Vagina (tissue), 2 donors: ENCODE measurements around the gene COPS9. TPM values are rescaled to one million over a fixed set of nuclear protein-coding genes. Genes with fewer than 3 reads are reported as not detected.
A peak's percentile ranks its signal among the peaks of the same experiment; 100 is the strongest.

Source experiments
- DNase-seq, 2 donors: peaks; one replicate each; pipeline ENCODE4 v3.0.0-alpha.2; 2017; ENCODE audit errors: extremely low spot score in 2 of 2
- H3K27ac ChIP-seq: fragments of 200-600 bp; sonication (generic); one replicate; pipeline ENCODE4 v1.5.1; 2019
- H3K27me3 ChIP-seq: fragments of 200-600 bp; sonication (generic); one replicate; pipeline ENCODE4 v1.5.1; 2019
- H3K36me3 ChIP-seq, 2 donors: fragments of 200-600 bp; sonication (generic); one replicate each; pipeline ENCODE4 v1.5.1; 2017 to 2019
- H3K4me1 ChIP-seq: fragments of 200-600 bp; sonication (generic); one replicate; pipeline ENCODE4 v1.5.1; 2019
- H3K4me3 ChIP-seq, 2 donors: fragments of 200-600 bp; sonication (generic); 1 replicate in 1 of 2; 2 replicates in 1 of 2; pipeline ENCODE4 v1.5.1; 2016 to 2019
- H3K9me3 ChIP-seq: fragments of 200-600 bp; sonication (generic); one replicate; pipeline ENCODE4 v1.5.1; 2019
- POLR2A ChIP-seq, 2 donors: fragments of 450-650 bp; IDR thresholded peaks; one replicate each; pipeline ENCODE4 v1.6.1; 2017; ENCODE audit warnings: antibody characterized with exemption in 2 of 2, mild to moderate bottlenecking in 2 of 2, moderate library complexity in 2 of 2
- POLR2AphosphoS5 ChIP-seq, 2 donors: sonication (generic); formaldehyde crosslinking; IDR thresholded peaks; one replicate each; pipeline ENCODE4 v1.9.0; 2017; ENCODE audit warnings: antibody characterized with exemption in 2 of 2, mild to moderate bottlenecking in 2 of 2, low read depth in 1 of 2; ENCODE audit not compliant: insufficient read depth in 1 of 2
- intact Hi-C: fragments of 100-400 bp; cut with DNase I; formaldehyde crosslinking; loops from one replicate; pipeline ENCODE4 v1.15.1; 2023
- total RNA-seq: library from RNA; depleted of rRNA; stranded (reverse); fragments of >200 nt; gene quantifications from one replicate; pipeline ENCODE4 v1.2.3, GENCODE V29; 2016
- TF ChIP-seq, protein P1 (sequence below), 3 experiments: fragments of 450-650 bp in 2 of 3; fragments of 200-600 bp in 1 of 3; sonication (generic) in 1 of 3; IDR thresholded peaks; one replicate each; pipeline ENCODE4 v1.5.1; 2017 to 2019; ENCODE audit warnings: antibody characterized with exemption in 3 of 3, mild to moderate bottlenecking in 2 of 3, moderate library complexity in 2 of 3

The COPS9 gene
- 170 TPM for total RNA-seq

DNA sequence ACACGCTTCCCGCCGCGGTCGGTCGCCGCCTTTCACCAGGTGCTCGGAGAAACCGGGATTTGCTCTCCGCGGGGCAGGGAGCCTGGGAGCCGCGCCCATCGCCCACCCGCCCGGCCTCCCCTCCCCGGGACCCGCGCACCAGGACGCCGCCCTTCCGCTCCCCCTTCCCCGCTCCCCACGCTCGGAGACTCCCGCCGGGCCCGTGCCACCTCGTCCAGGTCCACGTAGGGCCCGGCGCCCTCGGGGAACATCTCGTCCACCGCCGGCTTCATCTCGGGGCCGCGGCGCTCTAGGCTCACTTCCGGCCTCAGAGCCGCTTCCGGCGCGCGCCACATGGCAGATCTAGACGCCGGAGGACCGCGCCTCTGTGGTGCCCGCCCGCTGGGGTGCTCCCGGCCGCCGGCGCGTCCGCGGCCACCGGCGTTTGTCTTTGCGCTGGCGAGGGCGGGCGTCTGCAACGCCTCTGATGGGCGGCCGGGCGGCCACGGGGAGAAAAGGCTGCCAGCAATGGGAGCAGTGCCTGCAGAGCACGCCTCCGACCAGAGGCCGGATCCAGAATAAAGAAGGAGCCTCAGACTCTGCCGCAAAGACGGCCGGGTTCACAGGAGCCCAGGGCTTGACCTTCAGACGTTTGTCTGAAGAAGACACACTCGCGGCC, at the start of gene COPS9:
Gene COPS9, minus strand, starts transcription at position 293 of the 658 bp plus-strand sequence. Its CDS starts 21 bp downstream, at position 272.
- peaks cover 0 to 25% of the 10 kb centered on the region in 2 donors for H3K36me3 ChIP-seq
- peaks cover 16% of the 10 kb centered on the region for H3K4me1 ChIP-seq
- TF ChIP-seq, protein P1, sequence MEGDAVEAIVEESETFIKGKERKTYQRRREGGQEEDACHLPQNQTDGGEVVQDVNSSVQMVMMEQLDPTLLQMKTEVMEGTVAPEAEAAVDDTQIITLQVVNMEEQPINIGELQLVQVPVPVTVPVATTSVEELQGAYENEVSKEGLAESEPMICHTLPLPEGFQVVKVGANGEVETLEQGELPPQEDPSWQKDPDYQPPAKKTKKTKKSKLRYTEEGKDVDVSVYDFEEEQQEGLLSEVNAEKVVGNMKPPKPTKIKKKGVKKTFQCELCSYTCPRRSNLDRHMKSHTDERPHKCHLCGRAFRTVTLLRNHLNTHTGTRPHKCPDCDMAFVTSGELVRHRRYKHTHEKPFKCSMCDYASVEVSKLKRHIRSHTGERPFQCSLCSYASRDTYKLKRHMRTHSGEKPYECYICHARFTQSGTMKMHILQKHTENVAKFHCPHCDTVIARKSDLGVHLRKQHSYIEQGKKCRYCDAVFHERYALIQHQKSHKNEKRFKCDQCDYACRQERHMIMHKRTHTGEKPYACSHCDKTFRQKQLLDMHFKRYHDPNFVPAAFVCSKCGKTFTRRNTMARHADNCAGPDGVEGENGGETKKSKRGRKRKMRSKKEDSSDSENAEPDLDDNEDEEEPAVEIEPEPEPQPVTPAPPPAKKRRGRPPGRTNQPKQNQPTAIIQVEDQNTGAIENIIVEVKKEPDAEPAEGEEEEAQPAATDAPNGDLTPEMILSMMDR (IDR thresholded peaks at IDR 0.05) = no peak
- peak in 1 of 2 donors; percentile 16 for TF ChIP-seq POLR2A (IDR thresholded peaks at IDR 0.05)
- peak; percentile 16 to 61 for TF ChIP-seq POLR2AphosphoS5 (IDR thresholded peaks at IDR 0.05; ENCODE audit: insufficient read depth in 1 of 2, low read depth in 1 of 2)
- H3K27me3 ChIP-seq = no peaks in the 10 kb centered on the region
- no peaks in the 10 kb centered on the region for H3K9me3 ChIP-seq
- H3K27ac ChIP-seq = peak within 1 kb of the TSS; percentile 62
- DNase-seq = no peak
- H3K4me3 ChIP-seq = peak within 1 kb of the TSS; percentile 86 to 96
- intact Hi-C loops = no loop called here

DNA sequence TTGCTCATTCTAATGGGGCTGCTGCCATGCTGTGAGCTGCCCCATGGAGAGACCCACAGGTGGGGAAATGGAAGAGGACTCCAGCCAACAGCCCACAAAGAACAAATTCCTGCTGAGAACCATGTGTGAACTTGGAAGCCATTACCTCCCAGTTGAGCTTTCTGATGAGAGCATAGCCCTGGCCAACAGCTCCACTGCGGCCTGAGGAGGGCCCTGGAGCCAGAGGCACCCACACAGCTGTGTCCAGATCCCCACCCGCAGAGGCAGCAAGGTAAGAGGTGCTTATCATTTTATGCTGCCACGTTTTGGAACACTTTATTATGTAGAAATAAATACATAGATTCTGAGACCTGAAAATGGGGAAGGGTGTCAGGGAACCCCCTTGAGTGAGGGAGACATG, 48.6 kb upstream of the COPS9 start:
- H3K36me3 ChIP-seq = no peaks in the 10 kb centered on the region
- H3K27me3 ChIP-seq = no peaks in the 10 kb centered on the region
- no peak overlapping the region for H3K4me3 ChIP-seq
- no peaks in the 10 kb centered on the region for H3K4me1 ChIP-seq
- intact Hi-C loops = no loop called here
- H3K9me3 ChIP-seq = no peaks in the 10 kb centered on the region
- no peak overlapping the region for H3K27ac ChIP-seq
- no peak for DNase-seq
- TF ChIP-seq POLR2A (IDR thresholded peaks at IDR 0.05) (no peak), POLR2AphosphoS5 (IDR thresholded peaks at IDR 0.05; ENCODE audit: insufficient read depth in 1 of 2, low read depth in 1 of 2) (no peak)
- TF ChIP-seq, protein P1 (IDR thresholded peaks at IDR 0.05) = no peak

DNA sequence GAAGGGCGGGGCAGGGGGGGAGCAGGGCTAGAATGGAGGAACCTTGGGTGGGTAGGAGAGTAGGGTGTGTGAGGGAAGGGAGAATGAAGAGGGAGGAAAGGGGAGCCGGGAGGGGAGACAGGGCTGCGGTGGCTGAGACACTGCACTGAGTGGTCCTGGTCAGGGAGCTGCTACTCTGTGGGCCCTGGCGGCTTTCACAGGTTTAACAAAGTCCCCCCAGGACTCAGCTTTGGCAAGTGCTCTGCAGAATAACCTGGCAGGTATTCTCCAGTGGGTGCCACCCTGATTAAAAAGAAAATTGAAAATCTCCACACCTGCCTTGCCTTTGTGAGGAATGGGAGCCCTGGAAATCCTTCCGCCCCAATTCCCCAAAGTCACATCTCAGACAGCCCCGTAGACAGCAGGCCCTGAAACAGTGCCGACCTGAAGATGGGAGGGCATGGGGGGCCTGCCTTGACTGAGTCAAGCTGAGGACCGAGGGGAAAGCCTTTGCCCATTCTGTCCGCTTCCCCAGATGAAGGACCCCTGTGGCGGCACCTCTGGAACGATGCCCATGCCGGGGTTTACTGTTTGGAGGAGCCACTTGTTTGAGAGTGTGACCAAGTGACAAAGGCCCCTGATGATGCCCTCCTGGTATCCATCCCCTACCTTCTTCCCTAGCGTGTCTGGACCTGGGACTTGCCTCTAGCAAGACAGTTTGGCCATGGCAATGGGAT, 47.9 kb upstream of the COPS9 start:
- H3K27ac ChIP-seq = no peak overlapping the region
- H3K4me3 ChIP-seq = no peak overlapping the region
- TF ChIP-seq POLR2A (IDR thresholded peaks at IDR 0.05) (no peak), POLR2AphosphoS5 (IDR thresholded peaks at IDR 0.05; ENCODE audit: insufficient read depth in 1 of 2, low read depth in 1 of 2) (no peak)
- TF ChIP-seq, protein P1 (IDR thresholded peaks at IDR 0.05) = no peak
- no peak for DNase-seq
- no peaks in the 10 kb centered on the region for H3K9me3 ChIP-seq
- no peaks in the 10 kb centered on the region for H3K4me1 ChIP-seq
- no peaks in the 10 kb centered on the region for H3K27me3 ChIP-seq
- intact Hi-C loops = no loop called here
- no peaks in the 10 kb centered on the region for H3K36me3 ChIP-seq

DNA sequence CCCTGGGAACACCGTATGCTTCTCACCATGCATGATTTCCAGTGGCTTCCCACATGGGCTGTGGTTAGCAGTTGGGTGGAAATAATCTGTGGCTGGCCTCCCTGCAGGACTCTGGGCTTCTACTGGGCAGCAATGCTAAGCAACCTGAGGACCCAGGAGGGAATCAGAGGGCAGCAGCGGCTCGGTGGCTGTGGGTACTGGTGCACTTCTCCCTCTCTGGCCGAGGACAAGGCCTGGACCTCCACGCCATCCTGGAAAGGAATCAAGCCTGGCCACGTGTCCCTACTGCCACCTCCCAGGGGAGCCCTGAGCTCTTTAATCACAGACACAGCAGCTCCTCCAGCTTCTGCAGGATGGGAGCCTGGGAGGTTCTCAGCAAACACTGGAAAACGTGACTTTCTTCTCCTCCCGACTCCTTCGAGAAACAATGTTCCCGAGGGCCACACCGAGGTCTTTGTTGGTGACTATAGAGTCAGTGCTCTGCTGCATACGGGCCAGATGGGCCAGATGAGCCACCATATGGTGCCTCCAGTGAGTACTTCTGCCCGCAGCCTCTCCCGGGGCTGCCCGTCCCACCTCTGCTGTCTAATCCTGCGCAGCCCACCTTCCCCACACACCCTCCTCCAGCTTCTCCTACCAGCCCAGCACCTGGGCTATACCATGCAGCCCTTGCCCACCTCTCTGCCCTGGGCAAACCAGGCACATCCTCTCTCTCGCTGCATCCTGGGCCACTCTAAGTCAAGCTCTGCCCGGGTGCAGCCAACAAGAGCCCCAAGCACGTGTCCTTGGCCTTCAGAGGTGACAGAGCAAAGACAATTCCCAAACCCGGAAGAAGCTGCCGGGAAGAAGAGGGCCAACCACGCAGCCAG, 47.1 kb upstream of the COPS9 start:
- no peak for DNase-seq
- H3K9me3 ChIP-seq = no peaks in the 10 kb centered on the region
- no peak for TF ChIP-seq POLR2AphosphoS5 (IDR thresholded peaks at IDR 0.05; ENCODE audit: insufficient read depth in 1 of 2, low read depth in 1 of 2)
- TF ChIP-seq, protein P1 (IDR thresholded peaks at IDR 0.05) = no peak
- TF ChIP-seq POLR2A (IDR thresholded peaks at IDR 0.05) = no peak
- no peaks in the 10 kb centered on the region for H3K36me3 ChIP-seq
- H3K4me3 ChIP-seq = no peak overlapping the region
- H3K27ac ChIP-seq = no peak overlapping the region
- no peaks in the 10 kb centered on the region for H3K27me3 ChIP-seq
- intact Hi-C loops = no loop called here
- no peaks in the 10 kb centered on the region for H3K4me1 ChIP-seq
